Astrocyte (in vitro differentiated cells and primary cell): ENCODE measurements around the gene STK32B. TPM values are rescaled to one million over a fixed set of nuclear protein-coding genes. Genes with fewer than 3 reads are reported as not detected.

Experiments used
- DNase-seq: peaks from one replicate; pipeline ENCODE4 v3.0.0-alpha.2; 2010; ENCODE audit warnings: low read depth
- FAIRE-seq: peaks from 2 replicates; lab custom pipeline; 2011; peaks lifted over from hg19 to GRCh38; lab: Jason Lieb, UNC
- H2AFZ ChIP-seq: 2 replicates; pipeline ENCODE4 v1.6.0; 2012; ENCODE audit warnings: low read depth, low read length, inconsistent platforms
- H3K27ac ChIP-seq: 2 replicates; pipeline ENCODE4 v1.5.1; 2011; ENCODE audit warnings: low read depth, low read length, inconsistent platforms
- H3K27me3 ChIP-seq: 2 replicates; pipeline ENCODE4 v1.6.0; 2011; ENCODE audit warnings: low read length, inconsistent platforms; ENCODE audit not compliant: insufficient read depth
- H3K36me3 ChIP-seq: 2 replicates; pipeline ENCODE4 v1.5.1; 2011; ENCODE audit warnings: low read length, inconsistent platforms; ENCODE audit not compliant: insufficient read depth
- H3K4me1 ChIP-seq: 2 replicates; pipeline ENCODE4 v1.5.1; 2011; ENCODE audit warnings: low read length, inconsistent platforms; ENCODE audit not compliant: insufficient read depth
- H3K4me2 ChIP-seq: 2 replicates; pipeline ENCODE4 v1.6.0; 2012; ENCODE audit warnings: low read length, inconsistent platforms
- H3K4me3 ChIP-seq: 2 replicates; pipeline ENCODE4 v1.5.1; 2011; ENCODE audit warnings: low read depth, mild to moderate bottlenecking, low read length, inconsistent platforms; ENCODE audit not compliant: insufficient read depth
- H3K79me2 ChIP-seq: 2 replicates; pipeline ENCODE4 v1.6.0; 2012; ENCODE audit warnings: mild to moderate bottlenecking, low read length, inconsistent platforms; ENCODE audit not compliant: insufficient read depth
- H3K9ac ChIP-seq: 2 replicates; pipeline ENCODE4 v1.6.0; 2012; ENCODE audit warnings: mild to moderate bottlenecking, low read length, inconsistent platforms
- H3K9me3 ChIP-seq: 2 replicates; pipeline ENCODE4 v1.5.1; 2012; ENCODE audit warnings: low read depth, mild to moderate bottlenecking, low read length, inconsistent platforms; ENCODE audit not compliant: insufficient read depth
- H4K20me1 ChIP-seq: 2 replicates; pipeline ENCODE4 v1.6.0; 2012; ENCODE audit warnings: low read length, inconsistent platforms; ENCODE audit not compliant: insufficient read depth
- H3K27ac Mint-ChIP-seq: one replicate; pipeline ENCODE4 v1.8.0; 2021; ENCODE audit warnings: mild to moderate bottlenecking, mixed read lengths; ENCODE audit not compliant: unreplicated experiment
- H3K27me3 Mint-ChIP-seq: one replicate; pipeline ENCODE4 v1.8.0; 2021; ENCODE audit warnings: low read depth, mixed read lengths; ENCODE audit not compliant: unreplicated experiment
- H3K36me3 Mint-ChIP-seq: one replicate; pipeline ENCODE4 v1.8.0; 2021; ENCODE audit warnings: low read depth, mixed read lengths; ENCODE audit not compliant: unreplicated experiment
- H3K4me1 Mint-ChIP-seq: one replicate; pipeline ENCODE4 v1.8.0; 2021; ENCODE audit warnings: low read depth, mixed read lengths; ENCODE audit not compliant: unreplicated experiment
- H3K4me3 Mint-ChIP-seq: one replicate; pipeline ENCODE4 v1.8.0; 2021; ENCODE audit warnings: mild to moderate bottlenecking, moderate library complexity, mixed read lengths; ENCODE audit not compliant: unreplicated experiment
- H3K9me3 Mint-ChIP-seq: one replicate; pipeline ENCODE4 v1.8.0; 2021; ENCODE audit warnings: mild to moderate bottlenecking, mixed read lengths; ENCODE audit not compliant: unreplicated experiment
- CTCF ChIP-seq: IDR thresholded peaks from 2 replicates; pipeline ENCODE4 v1.5.1; 2011; ENCODE audit warnings: low read depth, mild to moderate bottlenecking, inconsistent platforms, low read length, moderate library complexity; ENCODE audit not compliant: insufficient read depth
- EZH2 ChIP-seq: IDR thresholded peaks from 2 replicates; pipeline ENCODE4 v1.6.1; 2012; ENCODE audit warnings: mild to moderate bottlenecking, low read length, inconsistent platforms; ENCODE audit not compliant: insufficient read depth
- total RNA-seq: library from RNA; stranded (reverse); gene quantifications from 2 replicates; pipeline ENCODE4 v1.2.1, GENCODE V29; 2021

Gene STK32B
- total RNA-seq, 1 donor from 2014 or later: 2.9 TPM

DNA sequence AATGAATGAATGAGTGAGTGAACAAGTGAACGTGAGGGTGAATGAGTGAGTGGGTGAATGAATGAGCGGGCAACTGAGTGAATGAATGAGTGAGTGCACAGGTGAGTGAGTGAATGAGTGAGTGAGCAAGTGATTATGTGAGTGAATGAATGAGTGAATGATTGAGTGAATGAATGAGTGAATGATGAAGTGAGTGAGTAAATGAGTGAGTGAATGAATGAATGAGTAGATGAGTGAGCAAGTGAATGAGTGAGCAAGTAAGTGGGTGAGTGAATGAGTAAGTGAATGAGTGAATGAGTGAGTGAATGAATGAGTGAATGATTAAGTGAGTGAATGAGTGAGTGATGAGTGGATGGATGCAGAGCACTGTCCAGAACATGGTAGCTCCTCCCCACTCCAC, 205.8 kb downstream of the STK32B start:
- Mint-ChIP-seq H3K4me3 (no peak overlapping the region), H3K27ac (no peak overlapping the region), H3K36me3 (peaks cover 2% of the 10 kb centered on the region), H3K27me3 (peaks cover 15% of the 10 kb centered on the region), H3K9me3 (peaks cover 3% of the 10 kb centered on the region), H3K4me1 (no peaks in the 10 kb centered on the region)
- H3K27me3 ChIP-seq: no peaks in the 10 kb centered on the region
- TF ChIP-seq CTCF (no peak), EZH2 (no peak)
- DNase-seq: no peak
- FAIRE-seq: no peak
- H4K20me1 ChIP-seq: no peaks in the 10 kb centered on the region
- no peaks in the 10 kb centered on the region for H3K4me1 ChIP-seq
- H3K27ac ChIP-seq: no peak overlapping the region
- no peak overlapping the region for H3K9ac ChIP-seq
- no peak overlapping the region for H2AFZ ChIP-seq
- H3K4me2 ChIP-seq: no peak overlapping the region
- H3K9me3 ChIP-seq: no peaks in the 10 kb centered on the region
- no peaks in the 10 kb centered on the region for H3K79me2 ChIP-seq
- H3K36me3 ChIP-seq: no peaks in the 10 kb centered on the region
- H3K4me3 ChIP-seq: no peak overlapping the region

DNA sequence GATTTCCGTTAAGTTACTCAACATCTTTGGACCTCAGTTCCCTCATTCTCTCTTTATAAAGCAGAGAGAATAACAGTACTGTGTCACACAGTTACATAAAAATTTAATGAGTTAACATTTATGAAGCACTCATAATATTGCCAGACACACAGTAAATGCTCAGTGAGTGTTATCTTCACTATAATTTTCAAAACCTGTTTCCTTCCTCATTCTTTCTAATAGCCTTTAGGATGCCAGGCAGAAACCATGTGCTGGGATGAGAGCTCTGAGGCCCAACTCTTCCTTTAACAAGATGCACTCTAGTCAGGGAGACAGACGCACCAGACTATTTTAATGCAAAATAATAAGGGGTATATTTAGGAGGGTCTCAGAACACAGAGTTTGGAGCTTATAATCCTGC, 208.2 kb downstream of the STK32B start:
- Mint-ChIP-seq H3K27me3 (peaks cover 12% of the 10 kb centered on the region), H3K4me1 (no peaks in the 10 kb centered on the region), H3K4me3 (no peak overlapping the region), H3K9me3 (peaks cover 3% of the 10 kb centered on the region), H3K36me3 (peaks cover 2% of the 10 kb centered on the region), H3K27ac (no peak overlapping the region)
- H3K4me2 ChIP-seq: no peak overlapping the region
- no peak overlapping the region for H3K4me3 ChIP-seq
- DNase-seq (no peak), FAIRE-seq (no peak)
- H3K27ac ChIP-seq: no peak overlapping the region
- no peaks in the 10 kb centered on the region for H3K79me2 ChIP-seq
- no peaks in the 10 kb centered on the region for H3K27me3 ChIP-seq
- H3K9me3 ChIP-seq: no peaks in the 10 kb centered on the region
- H3K4me1 ChIP-seq: no peaks in the 10 kb centered on the region
- no peak overlapping the region for H3K9ac ChIP-seq
- H2AFZ ChIP-seq: no peak overlapping the region
- TF ChIP-seq CTCF (no peak), EZH2 (no peak)
- no peaks in the 10 kb centered on the region for H3K36me3 ChIP-seq
- H4K20me1 ChIP-seq: no peaks in the 10 kb centered on the region

DNA sequence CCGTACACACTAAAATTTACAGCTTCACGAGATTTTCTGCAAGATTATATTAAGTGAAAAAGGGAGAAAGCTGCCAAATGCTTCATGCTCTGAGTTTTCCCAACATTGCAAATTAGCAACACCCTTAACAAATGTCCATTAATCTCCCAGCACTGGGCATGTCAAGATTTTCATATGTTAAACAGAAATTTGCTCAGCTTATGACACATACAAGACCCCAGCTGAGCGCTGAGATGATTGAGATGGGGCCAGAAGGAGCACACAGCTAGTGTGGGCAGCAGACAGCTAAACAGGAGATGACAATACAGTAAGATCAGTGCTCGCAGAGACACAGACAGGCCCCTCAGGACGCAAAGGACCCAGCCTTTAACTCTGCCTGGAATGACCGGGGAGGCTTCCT, 208.8 kb downstream of the STK32B start:
- DNase-seq (no peak), FAIRE-seq (no peak)
- Histone ChIP-seq H3K4me1 (no peaks in the 10 kb centered on the region), H3K4me3 (no peak overlapping the region), H3K27me3 (no peaks in the 10 kb centered on the region), H3K79me2 (no peaks in the 10 kb centered on the region), H3K9me3 (no peaks in the 10 kb centered on the region), H3K4me2 (no peak overlapping the region), H3K27ac (no peak overlapping the region), H2AFZ (no peak overlapping the region), H3K36me3 (no peaks in the 10 kb centered on the region), H4K20me1 (no peaks in the 10 kb centered on the region), H3K9ac (no peak overlapping the region)
- no peak for TF ChIP-seq CTCF
- no peak for TF ChIP-seq EZH2
- H3K9me3 Mint-ChIP-seq: peaks cover 3% of the 10 kb centered on the region
- no peak overlapping the region for H3K4me3 Mint-ChIP-seq
- peaks cover 12% of the 10 kb centered on the region for H3K27me3 Mint-ChIP-seq
- H3K4me1 Mint-ChIP-seq: no peaks in the 10 kb centered on the region
- H3K27ac Mint-ChIP-seq: no peak overlapping the region
- H3K36me3 Mint-ChIP-seq: peaks cover 2% of the 10 kb centered on the region
